Measurements from ENCODE around the gene HNF4A. TPM values are rescaled to one million over a fixed set of nuclear protein-coding genes. Genes with fewer than 3 reads are reported as not detected.

The HNF4A gene
- polyA plus RNA-seq, 3 donors = 50.4 to 53.0 (median 51.7) TPM

DNA sequence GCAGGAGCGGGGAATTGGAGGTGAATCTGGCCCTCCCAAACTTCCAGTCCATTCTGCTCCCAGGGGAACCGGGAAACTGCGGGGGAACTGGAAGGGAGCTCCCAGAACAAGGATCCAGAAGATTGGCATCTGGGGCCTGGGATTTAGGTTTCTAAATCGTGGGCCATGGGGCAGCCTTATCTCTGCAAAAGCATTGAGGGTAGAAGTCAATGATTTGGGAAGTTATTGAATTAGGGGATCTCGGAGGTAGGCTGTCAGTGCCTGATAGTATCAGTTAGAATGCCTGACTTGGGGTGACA is 45.1 kb downstream of the HNF4A start:
- no peak for DNase-seq (ENCODE audit: extremely low read depth in 1 of 11, low read depth in 9 of 11, low spot score in 4 of 11)

DNA sequence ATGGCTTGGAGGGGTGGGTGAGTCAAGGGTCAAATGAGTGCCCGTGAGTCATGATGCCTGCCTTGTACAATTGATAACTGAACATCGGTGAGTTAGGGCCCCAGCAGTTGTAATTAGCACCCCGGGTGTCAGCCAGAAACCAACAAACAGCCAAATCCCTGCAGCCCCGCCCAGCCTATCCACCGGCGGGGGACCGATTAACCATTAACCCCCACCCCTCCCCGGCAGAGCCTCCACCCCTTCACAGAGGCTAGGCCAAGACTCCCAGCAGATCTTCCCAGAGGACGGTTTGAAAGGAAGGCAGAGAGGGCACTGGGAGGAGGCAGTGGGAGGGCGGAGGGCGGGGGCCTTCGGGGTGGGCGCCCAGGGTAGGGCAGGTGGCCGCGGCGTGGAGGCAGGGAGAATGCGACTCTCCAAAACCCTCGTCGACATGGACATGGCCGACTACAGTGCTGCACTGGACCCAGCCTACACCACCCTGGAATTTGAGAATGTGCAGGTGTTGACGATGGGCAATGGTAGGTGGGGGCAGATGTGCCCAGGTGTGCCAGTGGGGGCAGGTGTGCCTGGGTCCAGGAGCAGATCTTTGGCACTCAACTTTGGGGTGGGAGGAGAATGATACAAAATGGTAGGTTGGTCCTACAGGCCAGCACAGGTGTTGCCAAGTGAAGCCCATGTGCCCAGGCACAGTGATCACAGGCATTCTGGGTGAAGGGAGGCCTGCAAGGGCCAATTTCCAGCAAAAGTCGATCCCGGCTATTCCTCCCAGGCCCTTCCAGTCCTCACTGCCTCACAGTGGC is 45.7 kb downstream of the HNF4A start:
- DNase-seq (ENCODE audit: extremely low read depth in 1 of 11, low read depth in 9 of 11, low spot score in 4 of 11) = no peak

DNA sequence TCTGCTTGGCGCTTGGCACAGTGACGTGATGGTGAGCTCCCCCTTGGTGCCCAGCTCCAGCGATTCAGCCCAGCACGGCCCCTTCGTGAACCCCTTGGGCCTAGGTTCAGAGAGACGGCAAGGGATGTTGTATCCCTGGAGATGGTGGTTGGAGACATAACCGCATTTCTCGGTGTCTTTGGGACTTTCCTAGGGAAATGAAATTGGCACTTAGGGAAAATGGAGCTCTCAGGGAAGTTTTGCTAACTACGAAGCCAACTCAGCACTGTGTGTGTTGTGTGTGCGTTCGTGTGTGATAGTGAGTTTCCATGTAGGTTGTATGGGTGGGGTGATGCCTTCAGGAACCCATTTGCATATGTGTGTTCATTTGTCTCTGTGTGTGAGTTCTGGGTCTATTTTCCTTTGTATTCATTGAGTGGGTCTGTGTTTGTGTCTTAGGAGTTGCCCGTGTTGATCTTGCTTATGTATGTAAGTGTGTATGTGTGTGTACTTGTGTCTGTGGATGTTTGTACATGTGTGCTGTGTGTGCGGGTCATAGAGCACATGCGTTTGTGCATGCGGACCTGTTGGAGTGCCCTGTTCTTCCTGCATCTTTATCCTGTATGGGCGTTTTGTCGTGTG is 46.4 kb downstream of the HNF4A start:
- no peak for DNase-seq (ENCODE audit: extremely low read depth in 1 of 11, low read depth in 9 of 11, low spot score in 4 of 11)

DNA sequence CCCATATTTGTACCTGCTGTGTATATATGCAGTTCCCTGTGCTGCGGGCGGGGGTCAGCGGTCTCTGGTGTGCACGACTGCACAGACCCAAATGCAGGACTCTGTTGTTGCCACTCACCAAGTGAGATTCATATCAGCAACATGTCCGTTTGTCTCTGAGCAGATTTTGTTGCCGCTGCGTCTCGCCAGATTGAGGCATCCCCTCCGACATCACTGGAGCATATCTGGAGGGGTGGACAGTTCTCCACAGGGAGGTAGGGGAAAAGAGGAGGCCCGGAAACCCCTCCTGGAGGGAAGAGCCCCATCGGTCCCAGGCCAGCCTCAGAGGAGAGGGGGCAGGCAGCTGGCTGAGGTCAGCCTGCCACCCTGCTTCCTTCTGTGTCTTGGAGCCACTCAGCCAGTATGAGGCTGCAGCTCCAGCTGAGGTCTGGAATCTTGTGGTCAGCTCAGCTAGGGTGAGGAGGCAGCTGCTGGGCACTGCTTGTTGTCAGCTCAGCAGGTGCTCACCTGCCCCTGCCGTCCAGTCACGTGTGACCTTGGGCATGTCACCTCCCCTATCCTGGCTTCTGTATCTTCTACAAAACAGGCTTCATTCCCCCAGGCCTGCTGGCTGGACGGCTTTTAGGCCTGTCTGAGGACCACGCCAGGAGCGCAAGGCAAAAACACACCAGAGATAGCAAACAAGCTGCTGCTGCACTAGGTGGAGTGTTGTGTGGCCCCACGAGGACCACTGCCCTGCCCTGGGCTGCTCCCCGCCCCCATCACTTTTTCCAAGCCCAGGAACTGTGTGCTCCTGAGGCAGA is 47.1 kb downstream of the HNF4A start:
- DNase-seq (ENCODE audit: extremely low read depth in 1 of 11, low read depth in 9 of 11, low spot score in 4 of 11) = no peak

DNA sequence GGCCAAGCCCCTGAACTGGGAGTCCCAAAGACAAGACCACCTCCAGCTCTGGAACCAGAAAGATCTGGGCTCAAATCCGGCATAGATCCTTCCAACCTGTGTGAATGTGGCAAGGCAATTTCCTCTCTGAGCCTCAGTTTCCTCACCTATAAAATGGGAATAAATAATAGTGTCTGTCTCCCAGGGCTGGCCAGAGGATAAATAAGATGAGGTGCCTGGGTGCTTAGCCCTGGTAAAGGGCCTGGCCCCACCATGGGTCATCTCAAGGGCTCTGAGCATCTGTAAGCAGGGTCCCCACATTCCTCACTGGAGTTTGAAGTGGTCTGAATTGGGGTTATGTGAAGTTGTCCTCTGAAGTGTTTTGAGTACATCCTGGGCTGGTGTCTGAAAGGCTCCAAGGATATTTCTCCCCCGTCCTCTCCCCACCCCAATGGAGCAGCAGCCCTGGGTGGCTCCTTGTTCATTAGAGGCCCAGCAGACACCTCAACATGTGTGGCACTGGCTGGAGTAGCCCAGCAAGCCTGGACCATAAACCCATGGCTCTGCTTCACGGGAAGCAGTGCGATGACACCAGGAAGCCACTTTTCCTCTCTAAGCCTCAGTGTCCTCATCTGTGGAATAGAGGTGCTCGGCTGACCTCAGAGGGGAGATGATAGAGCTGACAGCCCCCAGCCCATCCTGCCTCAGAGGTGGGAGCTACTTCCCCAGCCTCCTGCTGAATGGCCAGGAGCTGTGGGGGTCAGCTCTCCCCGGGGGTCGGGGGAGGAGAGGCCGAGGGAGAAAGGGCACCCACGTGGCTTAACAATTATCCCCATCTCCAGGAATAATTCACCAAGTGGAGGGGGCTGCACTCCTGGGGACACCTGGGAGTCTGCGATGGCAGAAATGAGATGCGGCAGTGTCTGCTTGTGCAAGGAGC is 48.0 kb downstream of the HNF4A start:
- DNase-seq (ENCODE audit: extremely low read depth in 1 of 11, low read depth in 9 of 11, low spot score in 4 of 11) = no peak

DNA sequence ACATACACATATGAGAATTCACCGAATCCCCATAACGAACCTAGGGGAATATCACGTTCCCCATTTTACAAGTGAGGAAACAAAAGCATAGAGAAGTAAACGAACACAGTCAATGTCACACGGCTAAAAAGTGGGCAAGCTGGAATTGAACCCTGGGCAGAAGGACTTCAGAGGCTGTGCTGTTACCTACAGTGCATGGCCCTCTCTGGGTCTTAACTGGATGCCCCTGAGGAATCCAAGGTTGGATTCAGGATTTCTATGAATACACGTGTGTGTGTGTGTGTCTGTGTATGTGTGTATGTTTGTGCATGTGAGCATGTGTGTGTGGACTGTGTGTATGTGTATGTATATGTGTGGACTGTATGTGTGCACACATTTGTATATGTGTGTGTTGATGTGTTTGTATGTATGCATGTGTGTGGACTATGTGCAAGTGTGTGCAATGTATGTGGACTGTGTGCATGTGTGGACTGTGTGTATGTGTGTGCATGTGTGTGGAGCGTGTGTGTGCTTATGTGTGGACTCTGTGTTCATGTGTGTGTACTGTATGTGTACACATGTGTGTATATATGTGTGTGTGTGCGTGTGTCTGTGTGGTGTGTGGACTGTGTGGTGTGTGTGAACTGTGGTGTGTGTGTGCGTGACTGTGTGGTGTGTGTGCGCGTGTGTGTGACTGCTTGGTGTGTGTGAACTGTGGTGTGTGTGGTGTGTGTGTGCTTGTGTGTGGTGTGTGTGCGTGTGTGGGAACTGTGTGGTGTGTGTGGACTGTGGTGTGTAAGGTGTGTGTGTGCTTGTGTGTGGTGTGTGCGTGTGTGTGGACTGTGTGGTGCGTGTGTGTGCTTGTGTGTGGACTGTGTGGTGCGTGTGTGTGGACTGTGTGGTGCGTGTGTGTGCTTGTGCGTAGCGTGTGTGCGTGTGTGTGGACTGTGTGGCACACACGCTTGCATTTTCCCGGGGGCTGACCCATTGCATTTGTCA is 49.0 kb downstream of the HNF4A start:
- DNase-seq (ENCODE audit: extremely low read depth in 1 of 11, low read depth in 9 of 11, low spot score in 4 of 11) = no peak

DNA sequence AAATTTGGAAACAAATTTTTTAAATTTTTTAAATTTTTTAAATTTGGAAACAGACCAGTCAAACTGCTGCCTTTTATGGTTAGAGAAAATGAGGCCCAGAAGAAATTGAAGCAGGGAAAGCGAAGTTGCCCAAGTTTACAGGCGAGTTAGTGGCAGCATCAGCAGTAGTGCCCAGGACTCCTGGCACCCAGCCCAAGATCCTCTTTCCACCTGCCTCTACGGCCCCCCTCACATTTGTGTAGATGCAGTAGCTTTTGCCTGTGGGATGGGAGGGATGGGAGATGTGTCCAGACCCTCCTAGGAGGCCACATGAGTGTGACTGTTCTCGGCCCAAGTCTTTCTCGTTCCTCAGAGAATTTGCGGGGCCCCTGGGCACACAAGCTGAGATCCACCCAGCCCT is 49.8 kb downstream of the HNF4A start:
- DNase-seq (ENCODE audit: extremely low read depth in 1 of 11, low read depth in 9 of 11, low spot score in 4 of 11) = no peak

DNA sequence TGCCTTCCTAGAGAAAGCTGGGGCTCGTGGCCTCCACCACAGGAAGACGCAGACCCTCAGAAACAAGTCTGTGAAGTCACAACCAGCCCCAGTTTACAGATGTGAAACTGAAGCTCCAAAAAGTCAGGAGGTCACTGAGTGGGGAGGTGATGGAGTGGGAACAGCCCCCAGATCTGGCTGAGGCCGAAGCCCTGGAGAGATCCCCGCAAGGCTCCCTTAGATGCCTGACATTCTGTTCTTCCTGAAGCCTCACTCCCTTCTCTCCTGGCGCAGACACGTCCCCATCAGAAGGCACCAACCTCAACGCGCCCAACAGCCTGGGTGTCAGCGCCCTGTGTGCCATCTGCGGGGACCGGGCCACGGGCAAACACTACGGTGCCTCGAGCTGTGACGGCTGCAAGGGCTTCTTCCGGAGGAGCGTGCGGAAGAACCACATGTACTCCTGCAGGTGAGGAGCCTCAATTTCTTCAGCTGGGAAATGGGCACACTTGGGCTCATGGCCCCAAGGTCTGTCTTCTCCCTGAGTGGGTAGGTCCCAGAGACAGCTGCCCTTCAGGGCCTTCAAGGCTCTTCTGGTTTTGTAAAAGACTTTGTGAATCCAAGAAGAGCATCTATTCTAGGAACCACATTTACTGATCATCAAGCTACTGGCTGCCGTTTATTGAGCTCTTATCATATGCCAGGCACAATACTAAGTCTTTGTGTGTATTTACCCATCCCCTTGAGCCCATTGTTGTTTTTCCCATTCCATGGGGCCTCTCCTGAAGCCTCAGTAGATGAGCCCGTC is 50.5 kb downstream of the HNF4A start:
- DNase-seq (ENCODE audit: extremely low read depth in 1 of 11, low read depth in 9 of 11, low spot score in 4 of 11) = no peak

DNA sequence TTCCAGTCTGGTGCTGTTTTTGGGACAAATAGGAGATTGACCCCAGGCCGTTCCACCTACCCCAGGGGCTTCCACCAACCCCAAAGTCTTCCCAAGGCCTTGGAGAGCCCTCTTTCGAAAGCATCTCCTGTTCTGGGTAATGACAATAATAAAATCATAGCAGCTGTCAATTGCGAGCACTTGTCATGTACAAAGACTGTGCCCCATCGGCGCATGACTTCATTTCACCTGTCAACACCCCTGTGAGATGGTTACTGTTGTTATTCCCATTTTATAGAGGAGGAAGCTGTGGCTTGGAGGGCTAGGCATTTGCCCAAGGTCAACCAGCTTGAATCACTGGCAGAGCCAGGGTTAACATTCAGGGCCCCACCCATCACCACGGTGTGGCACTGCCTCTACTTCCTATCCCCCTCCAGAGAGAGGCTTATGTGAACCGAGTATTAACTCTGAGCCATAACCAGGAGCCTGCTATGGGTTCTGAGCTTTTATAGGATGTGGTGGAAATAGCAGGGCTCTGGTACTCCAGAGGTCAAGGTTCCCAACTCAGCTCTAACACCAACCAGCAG is 51.2 kb downstream of the HNF4A start:
- DNase-seq (ENCODE audit: extremely low read depth in 1 of 11, low read depth in 9 of 11, low spot score in 4 of 11) = no peak

DNA sequence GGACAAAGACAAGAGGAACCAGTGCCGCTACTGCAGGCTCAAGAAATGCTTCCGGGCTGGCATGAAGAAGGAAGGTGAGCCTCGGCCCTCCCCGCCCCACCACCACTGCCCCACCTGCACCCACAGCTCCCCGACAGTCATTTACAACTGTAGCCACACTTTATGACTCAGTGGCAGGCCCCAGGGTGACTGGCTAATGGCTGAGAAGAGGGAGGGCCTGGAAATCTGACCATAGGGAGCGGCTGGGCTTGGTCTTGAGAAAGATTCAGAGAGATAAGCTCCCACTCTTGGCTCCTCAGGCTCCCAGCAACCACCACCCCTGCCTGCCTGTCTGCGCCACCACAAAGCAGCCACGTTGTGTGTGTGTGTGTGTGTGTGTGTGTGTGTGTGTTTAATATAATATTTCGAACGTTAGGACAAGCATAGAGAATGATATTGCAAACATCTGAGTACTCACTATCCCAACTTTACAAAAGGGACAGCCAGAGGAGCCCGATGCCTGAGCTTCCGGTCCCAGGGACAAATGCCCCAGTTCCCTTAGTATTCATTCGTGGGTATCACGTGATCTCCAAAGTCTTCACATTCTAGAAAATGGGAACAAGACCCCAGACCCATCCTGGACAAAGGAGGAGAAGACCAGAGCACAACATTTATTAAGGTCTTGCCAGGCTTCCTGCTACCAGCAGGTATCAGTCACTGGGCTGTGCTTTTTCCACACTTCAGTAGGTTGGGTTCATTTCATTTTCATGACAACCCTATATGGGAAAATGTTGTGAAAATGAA is 52.1 kb downstream of the HNF4A start:
- no peak for DNase-seq (ENCODE audit: extremely low read depth in 1 of 11, low read depth in 9 of 11, low spot score in 4 of 11)

DNA sequence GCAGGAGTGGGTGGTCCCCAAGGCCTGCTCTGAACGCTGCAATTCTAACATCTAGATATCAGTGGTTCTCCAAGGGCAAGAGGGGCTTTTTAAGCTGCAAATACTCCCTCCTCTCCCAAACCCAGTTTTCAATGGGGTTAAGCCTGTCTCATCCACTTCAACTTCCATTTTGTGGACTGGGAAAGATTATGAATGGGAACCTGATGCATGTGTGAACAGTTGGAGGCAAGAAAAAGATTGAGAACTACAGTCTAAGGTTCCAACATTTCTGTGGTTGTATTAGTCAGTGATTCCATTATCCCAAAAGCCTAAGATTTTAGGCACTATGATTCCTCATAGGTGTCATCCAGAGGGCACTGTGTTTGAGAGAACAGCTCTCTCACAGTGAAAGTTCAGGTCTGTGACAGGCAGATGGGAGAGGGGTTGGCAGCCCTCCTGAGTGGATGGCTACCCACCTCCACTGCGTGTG is 53.7 kb downstream of the HNF4A start:
- no peak for DNase-seq (ENCODE audit: extremely low read depth in 1 of 11, low read depth in 9 of 11, low spot score in 4 of 11)

DNA sequence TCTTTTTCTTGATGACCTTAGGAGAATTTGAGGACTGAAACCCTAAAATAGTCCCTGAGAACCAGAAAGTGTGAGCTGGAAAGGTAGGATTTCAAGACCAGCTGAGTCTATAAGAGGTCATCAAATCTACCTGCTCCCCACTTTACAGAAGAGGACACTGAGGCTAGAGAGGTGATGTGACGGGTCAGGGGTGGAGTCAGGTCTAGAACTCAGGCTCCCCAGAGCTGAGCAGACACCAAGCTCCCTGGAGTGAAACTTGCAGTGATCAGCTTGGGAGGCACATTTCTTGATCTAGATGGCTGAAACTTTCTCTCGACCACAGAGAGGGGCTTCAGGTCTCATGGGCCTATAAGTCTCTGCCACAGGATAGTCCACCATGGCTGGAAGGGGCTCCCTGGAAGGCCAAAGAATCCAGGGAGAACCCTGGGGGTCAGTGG is 55.1 kb downstream of the HNF4A start:
- DNase-seq (ENCODE audit: extremely low read depth in 1 of 11, low read depth in 9 of 11, low spot score in 4 of 11) = no peak

DNA sequence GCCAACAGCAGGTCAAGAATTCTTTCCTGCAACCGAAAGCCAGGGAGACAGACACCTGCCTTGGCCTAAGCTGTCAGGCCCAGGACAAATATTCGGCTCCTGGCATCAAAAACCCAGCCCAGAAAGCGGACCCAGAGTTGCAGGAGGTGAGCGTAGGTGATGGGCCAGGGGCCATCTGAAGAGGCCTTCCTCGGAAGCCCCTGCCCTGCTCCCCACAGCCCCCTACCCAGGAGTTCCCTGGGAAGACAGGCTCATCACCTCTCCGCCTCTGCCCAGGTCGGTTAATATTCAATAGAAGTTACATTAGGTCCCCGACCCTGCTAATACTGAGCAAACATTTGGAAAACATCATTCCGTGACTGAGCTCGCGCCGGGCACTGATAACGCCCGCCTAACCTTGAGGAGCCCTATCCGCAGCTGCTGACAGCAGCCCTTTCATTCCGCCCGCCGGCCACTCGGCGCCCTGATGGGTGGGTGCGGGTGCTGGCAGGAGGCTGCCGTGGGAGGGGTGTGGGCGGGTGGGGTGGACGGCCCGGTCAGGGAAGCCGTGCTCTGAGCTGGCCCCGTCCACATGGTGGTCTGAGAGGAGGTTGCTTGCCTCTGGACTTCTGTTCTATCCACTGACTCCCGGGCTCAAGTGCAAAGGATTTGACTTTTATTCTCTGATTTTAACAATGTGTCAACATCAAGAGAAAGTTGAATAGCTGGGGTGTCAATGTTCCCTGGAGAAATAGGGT is 55.7 kb downstream of the HNF4A start:
- DNase-seq (ENCODE audit: extremely low read depth in 1 of 11, low read depth in 9 of 11, low spot score in 4 of 11) = no peak

DNA sequence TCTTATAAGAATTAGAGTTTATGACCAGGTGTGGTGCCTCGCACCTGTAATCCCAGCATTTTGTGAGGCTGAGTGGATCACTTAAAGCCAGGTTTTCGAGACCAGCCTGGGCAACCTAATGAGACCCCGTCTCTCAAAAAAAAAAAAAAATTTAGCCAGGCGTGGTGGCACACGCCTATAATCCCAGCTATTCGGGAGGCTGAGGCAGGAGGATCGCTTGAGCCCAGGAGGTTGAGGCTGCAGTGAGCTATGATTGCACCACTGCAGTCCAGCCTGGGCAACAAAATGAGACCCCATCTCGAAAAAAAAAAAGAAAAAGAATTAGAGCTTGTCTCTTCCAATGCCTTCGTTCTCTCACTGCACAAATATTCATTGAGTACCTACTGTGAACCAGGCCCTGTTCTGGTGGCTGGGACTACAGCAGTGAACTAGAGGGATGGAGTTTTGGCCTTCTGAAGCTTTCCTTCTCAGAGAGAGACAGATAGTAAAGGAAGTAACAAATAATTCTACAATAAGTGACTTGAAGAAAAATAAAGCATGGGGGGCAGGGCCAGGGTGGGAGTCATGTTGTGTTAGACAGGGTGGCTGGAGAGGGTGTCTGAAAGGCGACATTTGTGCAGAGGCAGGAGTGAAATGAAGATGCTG is 56.4 kb downstream of the HNF4A start:
- no peak for DNase-seq (ENCODE audit: extremely low read depth in 1 of 11, low read depth in 9 of 11, low spot score in 4 of 11)

Measured in renal cortex interstitium (tissue), 11 donors.